GM19372 (cell line): ENCODE data around the gene UNC5B.

Experiments
- ATAC-seq: cut with Tn5 transposase; IDR thresholded peaks from one replicate; pipeline ENCODE4 v1.9.1; 2021; ENCODE audit warnings: mild to moderate bottlenecking, low read depth, moderate library complexity; ENCODE audit not compliant: unreplicated experiment

UNC5B gene

GRCh38 chr10:71221586-71222202 is 9.3 kb downstream of the UNC5B start:
- no peak for ATAC-seq

DNA sequence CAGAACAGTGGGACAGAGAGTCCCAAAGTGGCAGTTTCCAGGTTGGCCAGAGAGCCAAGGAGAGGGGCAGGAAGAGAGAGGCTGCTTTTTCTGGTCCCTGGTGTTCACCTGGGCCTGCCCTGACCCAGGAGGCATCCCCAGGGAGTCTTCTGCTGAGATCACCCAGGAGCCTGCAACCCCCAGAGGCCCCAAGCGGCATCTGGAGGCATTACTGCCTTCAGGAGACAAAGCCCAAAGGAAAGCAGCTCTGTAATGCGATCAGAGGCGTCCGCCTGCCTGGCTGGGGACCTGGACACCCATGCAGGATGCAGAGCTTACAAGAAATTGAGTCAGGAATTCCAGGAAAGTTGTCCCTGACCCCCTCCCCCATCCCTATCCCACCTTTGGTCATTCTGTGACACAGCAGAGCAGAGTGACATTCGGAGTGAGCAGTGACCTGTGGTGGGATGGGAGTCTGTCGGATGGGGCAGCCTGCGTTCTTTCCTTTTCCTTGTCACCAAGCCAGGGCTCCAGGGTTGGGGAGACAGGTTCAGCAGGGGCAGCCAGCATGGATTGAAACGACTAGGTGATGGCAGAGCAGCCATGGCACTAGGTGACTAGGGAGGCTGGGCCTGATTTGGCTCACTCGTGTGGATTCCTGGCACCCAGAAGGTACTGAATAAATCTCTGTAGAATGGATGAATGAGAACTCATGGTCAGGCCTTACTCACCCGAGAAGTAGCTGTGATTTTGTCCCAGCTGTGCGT is 10.4 kb downstream of the UNC5B start:
- ATAC-seq = no peak

DNA sequence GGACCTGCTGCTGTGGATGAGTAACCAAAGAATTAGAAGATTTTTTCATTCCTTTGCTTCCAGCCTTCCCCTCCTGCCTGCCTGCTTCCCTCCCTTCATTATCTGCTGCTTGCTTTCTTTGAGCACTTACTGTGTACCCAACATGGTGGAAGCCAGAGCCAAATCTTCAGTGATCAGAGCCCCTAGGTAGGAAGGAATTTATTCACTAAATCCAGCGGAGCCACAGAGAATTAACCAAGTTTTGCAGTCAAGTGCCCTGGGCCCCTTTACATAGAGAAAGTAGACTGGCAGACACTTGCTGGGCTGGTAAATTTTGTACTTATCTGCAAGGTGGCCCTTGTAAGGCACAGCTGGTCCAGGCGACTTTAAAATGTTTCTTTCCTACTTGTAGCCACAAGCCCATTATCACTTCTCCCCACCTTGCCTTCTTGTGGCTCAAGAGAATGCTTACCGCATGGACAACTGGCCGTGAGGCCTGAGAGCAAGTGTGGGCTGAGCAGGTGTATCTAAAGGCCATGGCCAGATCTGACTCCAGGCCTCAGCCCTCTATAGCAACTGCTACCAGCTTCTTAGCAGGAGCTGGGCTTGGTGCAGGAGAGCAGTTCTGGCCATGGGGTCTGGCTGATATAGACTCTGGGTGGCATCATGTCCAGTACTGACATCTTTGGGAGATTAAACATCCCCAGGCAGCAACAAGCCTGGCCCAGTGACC is 11.1 kb downstream of the UNC5B start:
- no peak for ATAC-seq

GRCh38 chr10:71225291-71226058 is 13.1 kb downstream of the UNC5B start:
- ATAC-seq = no peak

DNA sequence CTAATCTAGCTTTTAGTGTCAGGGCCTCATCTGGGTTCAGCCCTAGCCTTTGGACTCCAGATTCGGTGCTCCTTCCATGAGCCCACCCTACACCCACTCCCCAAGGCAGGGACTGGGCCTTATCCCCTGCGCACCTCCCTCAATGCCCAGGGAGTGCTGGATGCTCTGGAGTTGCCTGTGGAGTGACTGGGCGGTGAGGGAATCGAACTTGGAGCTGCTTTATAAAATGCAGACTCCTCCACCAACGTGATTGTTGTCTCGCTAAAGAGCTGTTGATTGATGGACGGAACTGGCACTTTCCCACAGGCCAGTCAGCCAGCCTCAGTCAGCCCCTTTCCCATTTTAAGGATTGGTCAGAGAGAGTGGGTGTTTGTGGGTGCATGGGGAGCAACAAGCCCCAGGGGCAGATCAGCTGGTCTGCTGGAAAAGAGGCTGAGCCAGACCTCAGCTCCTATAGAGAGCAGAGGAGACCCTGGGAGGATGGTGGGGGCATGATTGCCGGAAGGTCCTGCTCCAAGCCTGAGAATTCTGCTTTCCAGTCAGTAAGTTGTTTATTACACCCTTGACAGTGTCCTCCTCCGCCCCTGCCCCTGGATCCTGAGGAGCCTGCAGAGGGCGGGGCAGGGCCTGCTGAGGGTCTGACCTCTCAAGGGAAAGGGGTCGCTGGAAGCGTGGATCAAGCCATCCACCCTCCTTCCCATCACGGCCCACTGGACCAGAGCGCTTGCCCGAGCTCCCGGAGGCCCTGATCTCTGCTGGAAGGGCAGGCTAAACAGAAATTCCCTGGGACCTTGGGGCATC is 16.7 kb downstream of the UNC5B start:
- no peak for ATAC-seq

- no peak for ATAC-seq
Observed at GRCh38 chr10:71229726-71230655, 17.6 kb downstream of the UNC5B start.

- ATAC-seq = no peak
Observed at GRCh38 chr10:71230656-71231025, 18.3 kb downstream of the UNC5B start.

- no peak for ATAC-seq
Observed at GRCh38 chr10:71231206-71231605, 18.8 kb downstream of the UNC5B start.

DNA sequence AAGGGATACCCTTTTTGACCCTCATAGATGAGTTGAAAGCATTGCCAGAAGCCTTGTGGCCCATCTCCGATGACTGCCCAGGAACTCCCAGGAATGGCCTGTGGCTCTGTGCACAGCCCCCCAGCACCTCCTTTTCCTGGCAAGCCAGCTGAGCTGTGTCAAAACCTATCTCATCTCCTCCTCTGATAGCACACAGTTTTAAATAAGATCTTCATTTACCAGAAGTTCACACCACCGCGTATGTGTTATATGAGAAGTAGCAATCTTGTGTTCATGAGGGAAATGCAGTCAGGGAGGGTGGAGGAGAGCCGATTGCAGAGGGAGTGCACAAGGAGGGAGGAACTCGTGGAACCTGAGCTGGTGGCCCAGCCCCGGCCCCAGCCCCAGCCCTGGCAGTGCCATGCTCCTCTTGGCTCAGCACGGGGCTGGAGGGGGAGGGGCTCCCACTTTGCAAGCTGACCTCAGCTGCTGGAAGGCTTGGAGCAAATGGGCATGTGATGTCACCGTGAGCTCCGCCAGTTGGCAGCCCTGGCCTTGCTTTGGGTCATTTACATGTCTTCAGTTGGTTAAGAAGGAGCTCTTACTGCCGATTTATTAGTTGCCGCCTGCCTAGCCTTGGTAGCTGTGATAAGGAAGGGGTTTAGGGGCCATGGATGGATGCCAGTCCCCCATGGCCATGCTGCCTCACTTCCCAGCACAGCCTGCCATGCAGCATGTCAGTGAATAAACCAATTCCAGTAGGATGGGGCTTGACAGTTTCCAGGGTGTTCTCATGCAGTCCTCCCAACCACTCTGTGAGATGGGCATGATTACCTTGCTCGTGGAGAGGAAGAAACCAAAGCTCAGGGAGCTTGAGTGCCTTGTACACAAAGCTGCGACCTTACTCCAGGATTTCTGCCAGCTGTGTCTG is 20.0 kb downstream of the UNC5B start:
- no peak for ATAC-seq

GRCh38 chr10:71233482-71233892 is 21.1 kb downstream of the UNC5B start:
- no peak for ATAC-seq

GRCh38 chr10:71234004-71234894 is 21.9 kb downstream of the UNC5B start:
- no peak for ATAC-seq

DNA sequence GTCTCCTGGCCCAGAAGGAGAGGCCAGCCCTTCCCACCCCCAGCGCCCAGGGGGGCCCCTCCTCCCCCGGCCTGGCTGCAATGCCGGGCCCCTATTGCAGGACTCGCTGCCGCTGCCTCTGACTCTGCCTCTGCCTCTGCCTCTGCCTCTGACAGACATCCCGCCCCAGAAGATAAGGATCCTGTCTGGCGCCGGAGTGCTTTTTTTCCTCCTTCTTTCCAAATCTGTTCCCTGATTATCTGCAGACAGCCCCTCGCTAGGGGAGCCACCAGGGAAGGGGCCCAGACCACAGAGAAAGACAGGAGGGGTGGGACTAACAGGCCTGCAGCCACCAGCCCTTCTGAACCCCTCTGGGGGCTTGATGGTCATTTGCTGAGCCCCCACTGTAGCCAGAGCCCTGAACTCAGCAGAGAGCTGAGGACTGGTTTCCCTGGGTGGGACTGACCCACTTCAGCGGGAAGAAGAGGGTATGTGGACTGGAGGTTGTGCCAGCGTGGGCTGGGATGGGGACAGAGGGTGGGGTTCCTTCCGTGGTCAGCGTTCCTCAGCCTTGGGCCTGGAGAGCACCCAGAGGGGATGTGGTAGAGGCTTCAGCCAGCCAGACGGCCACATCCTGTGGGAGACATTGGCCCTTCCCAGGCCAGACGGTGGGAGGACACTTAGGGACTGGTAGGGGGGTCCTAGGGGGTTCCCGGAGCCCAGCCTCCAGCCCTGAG is 22.8 kb downstream of the UNC5B start:
- no peak for ATAC-seq

- no peak for ATAC-seq
Observed at GRCh38 chr10:71235808-71236207, 23.4 kb downstream of the UNC5B start.

- no peak for ATAC-seq
Observed at GRCh38 chr10:71236286-71236685, 23.9 kb downstream of the UNC5B start.

DNA sequence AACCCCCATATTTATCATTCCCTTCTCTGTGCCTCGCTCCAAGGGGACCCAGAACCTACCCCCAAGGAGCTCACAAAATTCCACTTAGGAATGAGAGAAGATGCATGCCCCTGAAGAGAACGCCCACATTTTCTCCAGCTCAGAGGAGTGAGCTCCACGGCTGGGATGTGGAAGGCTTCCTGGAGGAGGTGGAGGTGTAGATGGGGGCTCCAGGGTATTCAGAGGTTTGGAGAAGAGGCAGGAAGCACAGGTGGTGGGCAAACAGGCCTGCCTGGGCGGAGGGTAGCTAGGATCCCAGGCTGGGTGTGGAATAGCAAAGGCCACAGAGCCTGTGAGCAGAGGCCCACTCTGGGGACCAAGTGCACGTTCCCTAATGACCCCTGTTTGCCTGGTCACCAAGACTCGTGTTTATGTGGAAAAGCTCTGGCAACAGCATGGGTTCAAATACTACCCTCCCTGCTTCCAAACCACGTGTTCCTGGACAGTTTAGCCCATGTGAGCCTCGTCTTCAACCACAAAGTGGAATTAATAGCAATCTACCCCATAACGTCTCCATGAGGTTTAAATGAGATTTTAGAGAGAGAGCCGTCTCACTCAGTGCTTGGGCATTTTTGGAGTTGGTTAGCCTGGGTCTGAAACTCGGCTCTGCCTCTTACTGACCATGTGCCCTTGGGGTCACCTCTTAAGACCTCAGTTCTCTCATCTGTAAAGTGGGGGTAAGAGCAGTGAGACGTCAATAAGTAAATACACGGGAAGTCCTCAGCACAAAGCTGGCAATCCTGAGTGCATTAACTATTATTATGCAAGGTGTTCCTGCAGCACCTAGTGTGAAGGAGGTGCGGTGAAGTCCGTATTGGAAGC is 24.7 kb downstream of the UNC5B start:
- no peak for ATAC-seq
